Pancreas (tissue), 10 donors: ENCODE data around the gene FAM177B. TPM values are rescaled to one million over a fixed set of nuclear protein-coding genes. Genes with fewer than 3 reads are reported as not detected.
A peak's percentile ranks its signal among the peaks of the same experiment; 100 is the strongest.

Experiments used
- ATAC-seq, 4 donors: fragments of 200-7000 bp; cut with Tn5 transposase; one replicate each; pipeline versions ENCODE4 v1.8.0 to v1.9.1; 2020; ENCODE audit warnings: mild to moderate bottlenecking in 4 of 4, moderate library complexity in 4 of 4
- DNase-seq, 6 donors: peaks; one replicate each; pipeline ENCODE4 v3.0.0-alpha.2; 2020
- FAIRE-seq: peaks from 2 replicates; lab custom pipeline; 2012; peaks lifted over from hg19 to GRCh38; lab: Jason Lieb, UNC
- H3K27ac ChIP-seq, 4 donors: fragments of 200-600 bp; sonication (generic); 1 replicate in 3 of 4; 2 replicates in 1 of 4; pipeline versions ENCODE4 v1.5.0 to v1.8.0; 2020
- H3K27me3 ChIP-seq, 4 donors: fragments of 200-600 bp; one replicate each; pipeline ENCODE4 v1.8.0; 2021
- H3K36me3 ChIP-seq, 3 donors: fragments of 200-600 bp; sonication (generic) in 1 of 3; one replicate each; pipeline versions ENCODE4 v1.5.0 to v1.8.0; 2020 to 2021
- H3K4me1 ChIP-seq, 3 donors: fragments of 200-600 bp; one replicate each; pipeline ENCODE4 v1.8.0; 2021
- H3K4me3 ChIP-seq, 4 donors: fragments of 200-600 bp; sonication (generic) in 2 of 4; one replicate each; pipeline versions ENCODE4 v1.5.0 to v1.8.0; 2020 to 2021
- H3K9me3 ChIP-seq, 4 donors: fragments of 200-600 bp; one replicate each; pipeline ENCODE4 v1.8.0; 2021
- WGBS, 2 donors: extraction: QIAGEN DNeasy Blood & Tissue Kit; methylation state at CpG; one replicate each; pipeline ENCODE4 v1.1.7; 2013; 5-methylcytosine and 5-hydroxymethylcytosine counted together
- intact Hi-C, 3 donors: fragments of 100-400 bp; cut with DNase I; formaldehyde crosslinking; loops; one replicate each; pipeline versions ENCODE4 v1.11.1 to v1.14.2; 2022
- polyA plus RNA-seq, 2 donors: library from polyadenylated mRNA; stranded (reverse); fragments of 200-250 nt; gene quantifications; one replicate each; pipeline ENCODE4 v1.2.3, GENCODE V29; 2013
- total RNA-seq, 6 donors: library from RNA; stranded (reverse); fragmentation: NEBNext Ultra II Directional in 4 of 6; extraction: Animal tissue kit (Norgen Biotek cat#: 25700) in 4 of 6; gene quantifications; one replicate each; pipeline versions ENCODE4 v1.2.1 to v1.2.4, GENCODE V29; 2021 to 2023
- TF ChIP-seq, protein P1 (sequence below), 4 donors: fragments of 200-600 bp; sonication (generic) in 3 of 4; IDR thresholded peaks; one replicate each; pipeline versions ENCODE4 v1.5.0 to v1.8.0; 2021; ENCODE audit warnings: antibody characterized with exemption in 4 of 4
- donor health status: healthy with polysubstance abuse.
- donor health status: DM: no; HTN: no; CAD: no; lungs with moderate emphysema.
- donor health status: DM: no; HTN: no; CAD: no.
- donor health status: control.
- donor health status: control.
- donor health status: Bipolar disorder and iron deficiency.
- donor health status: DM: yes; HTN: yes; CAD: no.
- donor health status: DM: no; HTN: no; CAD: no.
- donor health status: DM: no; HTN: no; CAD: no.
- donor health status: DM: yes; HTN: yes; CAD: no.

Gene FAM177B
- total and polyA plus RNA-seq, 8 donors, result 0.16 to 0.66 (median 0.32) TPM; not detected in 1

- Histone ChIP-seq H3K27me3 (no peaks in the 10 kb centered on the region), H3K4me3 (no peak overlapping the region), H3K36me3 (no peaks in the 10 kb centered on the region), H3K4me1 (peaks cover 0 to 5% (median 0%) of the 10 kb centered on the region in 3 donors), H3K27ac (no peak overlapping the region), H3K9me3 (no peaks in the 10 kb centered on the region)
- DNase-seq (no peak), FAIRE-seq (no peak), ATAC-seq (no peak)
- intact Hi-C loops, result loop anchor here in 1 of 3 donors (10.0 kb wide), 1 partner anchor 294 kb away; no protein-coding TSS in a partner anchor
- TF ChIP-seq, protein P1, sequence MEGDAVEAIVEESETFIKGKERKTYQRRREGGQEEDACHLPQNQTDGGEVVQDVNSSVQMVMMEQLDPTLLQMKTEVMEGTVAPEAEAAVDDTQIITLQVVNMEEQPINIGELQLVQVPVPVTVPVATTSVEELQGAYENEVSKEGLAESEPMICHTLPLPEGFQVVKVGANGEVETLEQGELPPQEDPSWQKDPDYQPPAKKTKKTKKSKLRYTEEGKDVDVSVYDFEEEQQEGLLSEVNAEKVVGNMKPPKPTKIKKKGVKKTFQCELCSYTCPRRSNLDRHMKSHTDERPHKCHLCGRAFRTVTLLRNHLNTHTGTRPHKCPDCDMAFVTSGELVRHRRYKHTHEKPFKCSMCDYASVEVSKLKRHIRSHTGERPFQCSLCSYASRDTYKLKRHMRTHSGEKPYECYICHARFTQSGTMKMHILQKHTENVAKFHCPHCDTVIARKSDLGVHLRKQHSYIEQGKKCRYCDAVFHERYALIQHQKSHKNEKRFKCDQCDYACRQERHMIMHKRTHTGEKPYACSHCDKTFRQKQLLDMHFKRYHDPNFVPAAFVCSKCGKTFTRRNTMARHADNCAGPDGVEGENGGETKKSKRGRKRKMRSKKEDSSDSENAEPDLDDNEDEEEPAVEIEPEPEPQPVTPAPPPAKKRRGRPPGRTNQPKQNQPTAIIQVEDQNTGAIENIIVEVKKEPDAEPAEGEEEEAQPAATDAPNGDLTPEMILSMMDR (IDR thresholded peaks at IDR 0.05), result no peak
- WGBS, 2 donors, result 45 to 59% methylated on average over 4 of the region's 4 CpGs
Observed at GRCh38 chr1:222781251-222781650, 44.2 kb downstream of the FAM177B start.

- no peak for ATAC-seq
- H3K27ac ChIP-seq, result no peak overlapping the region
- FAIRE-seq, result no peak
- TF ChIP-seq, protein P1 (IDR thresholded peaks at IDR 0.05), result no peak
- intact Hi-C loops, result loop anchor here in 1 of 3 donors (10.0 kb wide), 1 partner anchor 292 kb away; no protein-coding TSS in a partner anchor
- no peaks in the 10 kb centered on the region for H3K27me3 ChIP-seq
- H3K9me3 ChIP-seq, result no peaks in the 10 kb centered on the region
- peaks cover 0 to 2% (median 0%) of the 10 kb centered on the region in 3 donors for H3K4me1 ChIP-seq
- no peak for DNase-seq
- H3K36me3 ChIP-seq, result no peaks in the 10 kb centered on the region
- H3K4me3 ChIP-seq, result no peak overlapping the region
Observed at GRCh38 chr1:222783051-222783450, 46.0 kb downstream of the FAM177B start.

- Histone ChIP-seq H3K27ac (no peak overlapping the region), H3K27me3 (no peaks in the 10 kb centered on the region), H3K4me3 (no peak overlapping the region), H3K9me3 (no peaks in the 10 kb centered on the region), H3K4me1 (no peaks in the 10 kb centered on the region), H3K36me3 (no peaks in the 10 kb centered on the region)
- TF ChIP-seq, protein P1 (IDR thresholded peaks at IDR 0.05), result no peak
- no peak for FAIRE-seq
- no peak for DNase-seq
- ATAC-seq, result no peak
- intact Hi-C loops, result loop anchor here in 1 of 3 donors (10.0 kb wide), 1 partner anchor 290 kb away; no protein-coding TSS in a partner anchor
- 21 to 24% methylated on average over 3 of the region's 3 CpGs for WGBS, 2 donors
Observed at GRCh38 chr1:222784371-222784770, 47.4 kb downstream of the FAM177B start.

DNA sequence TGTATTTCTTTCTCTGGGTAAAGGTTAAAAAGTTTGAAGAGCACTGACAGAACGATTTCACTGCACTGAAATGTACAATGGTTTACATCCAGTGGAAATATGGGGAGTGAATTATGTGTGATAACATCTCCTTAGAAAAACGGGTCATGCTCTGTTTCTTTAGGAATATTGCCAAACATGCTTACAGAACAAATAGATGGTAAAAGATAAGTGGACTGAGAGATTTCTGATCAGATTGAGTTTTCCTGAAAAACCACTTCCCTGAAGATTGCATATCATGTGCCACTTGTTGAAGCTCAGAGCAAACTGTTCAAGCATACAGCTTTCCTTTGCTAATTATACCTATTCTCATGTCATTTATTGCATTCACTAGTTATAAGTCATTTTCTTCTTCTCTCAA is 47.9 kb downstream of the FAM177B start:
- Histone ChIP-seq H3K27ac (no peak overlapping the region), H3K36me3 (no peaks in the 10 kb centered on the region), H3K4me1 (no peaks in the 10 kb centered on the region), H3K4me3 (no peak overlapping the region), H3K9me3 (no peaks in the 10 kb centered on the region), H3K27me3 (no peaks in the 10 kb centered on the region)
- 8 to 12% methylated on average over 2 of the region's 2 CpGs for WGBS, 2 donors
- FAIRE-seq (no peak), DNase-seq (no peak), ATAC-seq (no peak)
- TF ChIP-seq, protein P1 (IDR thresholded peaks at IDR 0.05), result no peak
- intact Hi-C loops, result loop anchor here in 1 of 3 donors (10.0 kb wide), 1 partner anchor 290 kb away; no protein-coding TSS in a partner anchor

GRCh38 chr1:222785529-222785928 is 48.5 kb downstream of the FAM177B start:
- Histone ChIP-seq H3K27me3 (no peaks in the 10 kb centered on the region), H3K36me3 (no peaks in the 10 kb centered on the region), H3K9me3 (no peaks in the 10 kb centered on the region), H3K27ac (no peak overlapping the region), H3K4me1 (no peaks in the 10 kb centered on the region), H3K4me3 (no peak overlapping the region)
- 81 to 90% methylated on average over 2 of the region's 2 CpGs for WGBS, 2 donors
- intact Hi-C loops, result loop anchor here in 1 of 3 donors (10.0 kb wide), 1 partner anchor 289 kb away; no protein-coding TSS in a partner anchor
- FAIRE-seq (no peak), DNase-seq (no peak), ATAC-seq (peak in 1 of 4 donors; percentile 44)
- TF ChIP-seq, protein P1 (IDR thresholded peaks at IDR 0.05), result no peak
